Inflammatory macrophage treated with lipopolysaccharide for 1 hour (primary cell): Measurements from ENCODE around the gene TOB2.

ENCODE experiments used
- DNase-seq, 2 donors: peaks; one replicate each; pipeline ENCODE4 v3.0.0-alpha.2; 2020 to 2022

Gene TOB2

GRCh38 chr22:41446639-41447434 lies at the start of gene TOB2:
Gene TOB2, minus strand, starts transcription at chr22:41446801. Its CDS starts 9,456 bp downstream, at chr22:41437345.
- DNase-seq = peak; percentile 85 to 96

GRCh38 chr22:41491374-41492100 lies 44.9 kb upstream of the TOB2 start:
- DNase-seq = no peak

- no peak for DNase-seq
These were observed 42.2 kb upstream of the TOB2 start for GRCh38 chr22:41488596-41489385.

GRCh38 chr22:41488076-41488475 lies 41.5 kb upstream of the TOB2 start:
- DNase-seq = no peak

- DNase-seq = no peak
These were observed 40.7 kb upstream of the TOB2 start for GRCh38 chr22:41487037-41487935.

- DNase-seq = no peak
These were observed 38.4 kb upstream of the TOB2 start for GRCh38 chr22:41485033-41485432.

- peak; percentile 47 to 86 for DNase-seq
These were observed 35.8 kb upstream of the TOB2 start for GRCh38 chr22:41482319-41482935.

- DNase-seq = no peak
These were observed 35.3 kb upstream of the TOB2 start for GRCh38 chr22:41481925-41482318.

GRCh38 chr22:41481131-41481830 lies 34.7 kb upstream of the TOB2 start:
- no peak for DNase-seq

- no peak for DNase-seq
These were observed 33.8 kb upstream of the TOB2 start for GRCh38 chr22:41480397-41480735.

GRCh38 chr22:41479671-41480396 lies 33.2 kb upstream of the TOB2 start:
- DNase-seq = no peak

- peak; percentile 89 to 99 for DNase-seq
These were observed 32.4 kb upstream of the TOB2 start for GRCh38 chr22:41478891-41479521.

- DNase-seq = peak in 1 of 2 donors; percentile 42
These were observed 31.9 kb upstream of the TOB2 start for GRCh38 chr22:41478473-41478872.

- no peak for DNase-seq
These were observed 28.4 kb upstream of the TOB2 start for GRCh38 chr22:41474872-41475451.

GRCh38 chr22:41471568-41471967 lies 25.0 kb upstream of the TOB2 start:
- no peak for DNase-seq

- no peak for DNase-seq
These were observed 24.3 kb upstream of the TOB2 start for GRCh38 chr22:41470886-41471285.

- DNase-seq = peak; percentile 32 to 37
These were observed 22.7 kb upstream of the TOB2 start for GRCh38 chr22:41469218-41469851.

GRCh38 chr22:41468381-41469217 lies 22.0 kb upstream of the TOB2 start, which contains the start of the genes ACO2 and PHF5A:
Gene ACO2, plus strand, starts transcription at chr22:41469117. Its CDS starts 30 bp downstream, at chr22:41469147.
Gene PHF5A, minus strand, starts transcription at chr22:41468692. Its CDS starts 39 bp downstream, at chr22:41468653.
- peak; percentile 94 to 100 for DNase-seq
